ENCODE data around the gene KRT7.

DNA sequence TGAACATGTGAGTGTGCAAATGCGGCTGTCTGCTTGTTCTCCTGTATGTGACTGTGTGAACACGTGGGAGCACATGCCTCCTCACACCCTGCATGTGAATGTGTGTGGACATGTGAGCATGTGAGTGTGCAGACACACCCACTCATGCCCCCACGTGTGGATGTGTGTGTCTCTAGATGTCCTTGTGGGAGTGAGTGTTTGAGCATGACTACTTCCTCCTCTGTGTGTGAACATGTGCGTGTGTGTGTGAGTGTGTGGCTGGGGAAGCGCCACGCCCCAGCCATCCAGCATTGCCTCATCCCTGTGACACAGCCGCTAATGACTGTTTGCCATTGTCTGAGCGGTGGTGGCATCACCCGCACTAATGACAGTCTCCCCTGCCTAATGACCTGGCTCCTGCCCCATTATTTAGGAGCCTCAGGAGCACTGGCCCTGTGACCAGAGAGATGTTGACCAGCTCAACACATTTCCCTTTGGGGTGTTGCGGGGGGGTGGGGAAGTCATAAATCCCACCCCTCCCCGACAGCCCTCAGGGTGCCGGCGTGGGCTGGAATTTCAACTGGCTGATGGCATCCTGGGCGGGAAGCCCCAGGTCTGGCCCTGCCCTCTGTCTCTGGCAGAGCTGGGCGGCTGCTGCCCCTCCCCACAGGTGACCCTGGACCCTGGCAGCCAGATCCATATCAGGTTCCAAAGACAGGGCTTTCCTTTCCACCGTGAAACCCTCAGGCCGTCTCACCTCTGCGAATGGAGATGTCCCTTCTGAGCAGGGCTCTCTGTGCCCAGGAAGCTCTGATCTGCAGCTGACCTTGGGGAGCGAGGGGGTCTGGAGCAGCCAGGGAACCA is 29.7 kb upstream of the KRT7 start:
- TF ChIP-seq POLR2AphosphoS5 (IDR thresholded peaks at IDR 0.05; ENCODE audit: low read depth, low read length), result no peak
- TF ChIP-seq TAF1 (IDR thresholded peaks at IDR 0.05; ENCODE audit: low read depth, low read length), result no peak
- no peak for TF ChIP-seq POLR2A (IDR thresholded peaks at IDR 0.05; ENCODE audit: low read depth, low read length)
- no peak for TF ChIP-seq PAX5 (IDR thresholded peaks at IDR 0.05; ENCODE audit: insufficient read depth, low read length, severe bottlenecking)
- TF ChIP-seq POU2F2 (IDR thresholded peaks at IDR 0.05; ENCODE audit: low read depth, low read length), result no peak
